ENCODE measurements around the gene TMEM247.

TMEM247 gene

DNA sequence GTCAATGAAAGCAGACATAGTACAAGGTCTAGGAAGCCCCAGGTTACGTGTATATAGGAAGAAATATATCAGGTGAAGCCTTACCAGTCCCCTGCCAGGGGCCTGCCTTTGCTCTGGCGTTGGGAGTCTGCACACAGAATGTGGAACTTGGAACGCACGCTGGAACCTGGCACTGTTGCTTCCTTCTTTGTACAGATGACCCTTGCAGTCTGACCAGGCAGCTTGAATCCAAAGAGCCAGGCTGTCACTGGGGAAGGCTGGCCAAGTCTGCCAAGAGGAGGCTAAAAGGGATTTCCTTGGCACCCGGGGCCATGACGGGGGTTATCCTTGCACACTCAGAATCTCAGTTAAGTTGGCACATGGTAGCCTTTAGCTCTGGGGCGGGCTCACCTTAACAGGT is 39.5 kb downstream of the TMEM247 start:
- TF ChIP-seq, protein P1, sequence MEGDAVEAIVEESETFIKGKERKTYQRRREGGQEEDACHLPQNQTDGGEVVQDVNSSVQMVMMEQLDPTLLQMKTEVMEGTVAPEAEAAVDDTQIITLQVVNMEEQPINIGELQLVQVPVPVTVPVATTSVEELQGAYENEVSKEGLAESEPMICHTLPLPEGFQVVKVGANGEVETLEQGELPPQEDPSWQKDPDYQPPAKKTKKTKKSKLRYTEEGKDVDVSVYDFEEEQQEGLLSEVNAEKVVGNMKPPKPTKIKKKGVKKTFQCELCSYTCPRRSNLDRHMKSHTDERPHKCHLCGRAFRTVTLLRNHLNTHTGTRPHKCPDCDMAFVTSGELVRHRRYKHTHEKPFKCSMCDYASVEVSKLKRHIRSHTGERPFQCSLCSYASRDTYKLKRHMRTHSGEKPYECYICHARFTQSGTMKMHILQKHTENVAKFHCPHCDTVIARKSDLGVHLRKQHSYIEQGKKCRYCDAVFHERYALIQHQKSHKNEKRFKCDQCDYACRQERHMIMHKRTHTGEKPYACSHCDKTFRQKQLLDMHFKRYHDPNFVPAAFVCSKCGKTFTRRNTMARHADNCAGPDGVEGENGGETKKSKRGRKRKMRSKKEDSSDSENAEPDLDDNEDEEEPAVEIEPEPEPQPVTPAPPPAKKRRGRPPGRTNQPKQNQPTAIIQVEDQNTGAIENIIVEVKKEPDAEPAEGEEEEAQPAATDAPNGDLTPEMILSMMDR (IDR thresholded peaks at IDR 0.05), result no peak

DNA sequence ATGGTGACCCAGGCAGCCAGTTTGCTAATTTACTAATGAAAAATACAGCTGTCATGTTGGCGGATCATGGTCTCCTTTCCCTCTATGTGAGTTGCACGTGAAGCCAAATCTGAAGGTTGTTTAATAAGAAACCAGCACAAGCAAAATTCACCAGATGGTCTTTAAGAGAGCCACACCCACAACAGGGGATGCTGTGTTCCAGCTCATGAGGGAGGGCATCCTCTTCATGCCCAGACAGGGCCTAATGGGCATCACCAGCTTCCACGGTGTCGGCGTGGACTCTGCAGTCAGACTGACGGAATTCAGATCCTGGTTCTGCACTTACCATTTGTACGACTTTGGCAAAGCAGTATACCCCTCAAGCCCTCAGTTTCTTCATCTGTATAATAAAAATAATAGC is 39.9 kb downstream of the TMEM247 start:
- TF ChIP-seq, protein P1 (IDR thresholded peaks at IDR 0.05), result no peak

DNA sequence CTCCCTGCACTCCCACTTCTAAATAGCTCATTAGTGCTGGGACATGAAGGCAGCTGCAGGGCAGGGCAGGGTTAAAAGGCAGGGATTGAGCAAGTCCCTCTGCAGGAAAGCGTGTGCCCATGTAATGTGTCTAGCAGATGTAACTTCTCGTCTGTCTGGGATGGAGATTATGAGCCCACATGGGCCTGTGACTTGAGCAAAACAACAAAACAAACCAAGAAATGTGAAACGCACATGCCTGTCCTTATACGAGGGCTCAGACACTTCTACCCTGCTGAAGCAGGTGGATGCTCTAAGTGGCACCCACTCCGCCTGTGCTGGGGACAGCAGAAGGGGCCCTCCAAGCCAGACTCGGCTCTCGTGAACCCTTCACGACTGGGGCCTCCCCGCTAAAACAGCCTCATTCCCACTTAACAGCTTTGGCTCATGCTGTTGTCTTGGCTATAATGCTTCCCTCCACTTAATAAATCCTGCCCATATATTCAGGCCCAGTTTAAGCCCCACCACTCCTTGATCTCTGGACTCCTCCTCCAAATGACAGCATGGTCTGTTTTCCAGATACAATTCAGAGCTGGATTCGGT is 40.9 kb downstream of the TMEM247 start:
- TF ChIP-seq, protein P1 (IDR thresholded peaks at IDR 0.05), result no peak

DNA sequence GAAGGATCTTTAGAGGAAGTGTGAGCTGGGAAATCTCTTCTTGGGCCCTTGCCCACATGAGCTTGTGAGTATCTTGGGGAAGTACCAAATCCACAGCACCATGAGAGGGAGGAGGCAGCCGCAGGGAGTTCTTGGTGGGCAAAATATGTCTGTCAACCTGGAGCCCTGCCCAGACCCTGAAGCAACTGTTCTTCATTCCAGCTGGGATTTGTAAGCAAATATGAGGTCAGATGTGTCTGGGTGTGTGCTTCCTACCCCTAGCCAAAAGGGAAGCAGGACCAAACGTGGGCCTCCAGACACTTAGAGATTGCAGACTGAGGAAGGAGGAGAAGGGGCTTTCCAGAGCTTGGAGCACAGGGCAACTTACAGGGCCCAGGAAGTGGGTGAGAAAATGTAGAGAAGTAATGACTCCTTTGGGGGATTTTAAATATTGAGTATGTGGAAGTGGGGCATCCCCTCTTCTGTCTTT is 41.9 kb downstream of the TMEM247 start:
- TF ChIP-seq, protein P1 (IDR thresholded peaks at IDR 0.05), result no peak

DNA sequence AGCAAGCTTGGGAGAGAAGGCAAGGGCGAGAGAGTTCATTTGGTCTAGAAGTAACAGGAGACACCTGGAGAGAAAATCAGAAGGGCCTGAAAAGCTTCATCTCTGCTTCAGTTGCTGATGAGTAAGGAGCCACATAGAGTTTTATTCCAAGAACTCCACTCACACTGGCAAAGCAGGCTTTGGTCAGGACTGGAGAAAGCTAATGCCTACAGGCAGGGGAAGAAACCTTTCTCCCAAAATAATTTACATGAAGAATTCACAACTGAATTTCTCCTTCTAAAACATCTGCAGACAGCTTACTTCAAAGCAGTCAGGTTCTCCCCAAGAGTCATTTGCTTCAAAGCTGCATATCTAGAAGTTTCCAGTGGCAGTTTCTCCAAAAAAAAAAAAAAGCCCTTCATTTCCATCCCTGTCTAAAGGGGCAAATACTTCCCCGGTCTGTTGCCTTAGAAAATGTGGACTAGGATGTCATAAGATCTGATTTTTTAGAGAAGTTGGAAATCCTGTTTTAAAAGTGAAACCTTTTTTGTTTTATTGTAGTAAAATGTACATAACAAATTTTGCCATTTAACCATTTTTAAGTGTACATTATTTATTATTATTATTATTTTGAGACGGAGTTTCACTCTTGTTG is 46.3 kb downstream of the TMEM247 start:
- TF ChIP-seq, protein P1 (IDR thresholded peaks at IDR 0.05), result no peak

DNA sequence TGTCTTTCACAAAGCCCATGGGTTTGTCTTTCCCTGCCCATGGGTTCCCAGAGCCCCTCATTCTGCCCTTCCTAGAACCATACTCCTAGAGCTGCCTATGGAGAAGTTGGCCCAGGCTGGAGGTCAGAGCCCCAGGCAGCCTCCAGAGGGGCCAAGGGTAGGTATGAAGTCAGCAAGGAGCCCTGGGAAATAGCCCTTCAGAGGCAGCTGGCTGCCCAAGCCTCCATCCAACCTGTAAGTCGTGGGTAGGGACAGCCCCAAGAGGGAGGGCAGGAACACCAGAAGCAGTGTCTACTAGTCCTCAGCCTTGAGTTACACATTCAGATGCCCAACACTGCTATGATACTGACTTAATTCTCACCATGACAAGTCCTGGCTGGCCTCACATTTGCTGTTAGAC is 49.5 kb downstream of the TMEM247 start:
- TF ChIP-seq, protein P1 (IDR thresholded peaks at IDR 0.05), result no peak

DNA sequence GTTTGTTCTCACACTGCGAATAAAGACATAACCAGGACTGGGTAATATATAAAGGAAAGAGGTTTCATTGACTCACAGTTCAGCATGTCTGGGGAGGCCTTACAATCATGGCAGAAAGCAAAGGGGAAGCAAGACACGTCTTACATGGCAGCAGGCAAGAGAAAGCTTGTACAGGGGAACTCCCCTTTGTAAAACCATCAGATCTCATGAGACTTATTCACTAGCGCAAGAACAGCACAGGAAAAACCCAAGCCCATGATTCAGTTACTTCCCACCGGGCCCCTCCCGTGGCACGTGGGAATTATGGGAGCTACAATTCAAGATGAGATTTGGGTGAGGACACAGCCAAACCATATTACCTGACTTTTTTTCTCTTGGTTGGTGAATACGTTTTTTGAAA is 51.3 kb downstream of the TMEM247 start:
- TF ChIP-seq, protein P1 (IDR thresholded peaks at IDR 0.05), result no peak
